ENCODE measurements around the gene MAP7.

The MAP7 gene

GRCh38 chr6:136411453-136412354 is 138.5 kb downstream of the MAP7 start:
- no peak overlapping the region for H3K4me3 ChIP-seq (ENCODE audit: low read length)
- no peaks in the 10 kb centered on the region for H3K9me3 ChIP-seq (ENCODE audit: control insufficient read depth, insufficient read depth, low read length)
- DNase-seq (ENCODE audit: low read depth, low spot score): no peak
- H3K4me1 ChIP-seq (ENCODE audit: control insufficient read depth, insufficient read depth, low read length): no peaks in the 10 kb centered on the region
- no CpG with 5 or more reads among the region's 17 CpGs for WGBS (ENCODE audit: insufficient coverage, insufficient read length)
- H3K27me3 ChIP-seq (ENCODE audit: control insufficient read depth, insufficient read depth, low read length): no peaks in the 10 kb centered on the region
- no peak overlapping the region for H3K27ac ChIP-seq (ENCODE audit: low read length)
- H3K36me3 ChIP-seq (ENCODE audit: control insufficient read depth, insufficient read depth, low read length): no peaks in the 10 kb centered on the region

GRCh38 chr6:136411025-136411325 is 139.2 kb downstream of the MAP7 start:
- Histone ChIP-seq H3K4me3 (ENCODE audit: low read length) (no peak overlapping the region), H3K9me3 (ENCODE audit: control insufficient read depth, insufficient read depth, low read length) (no peaks in the 10 kb centered on the region), H3K27ac (ENCODE audit: low read length) (no peak overlapping the region), H3K36me3 (ENCODE audit: control insufficient read depth, insufficient read depth, low read length) (no peaks in the 10 kb centered on the region), H3K4me1 (ENCODE audit: control insufficient read depth, insufficient read depth, low read length) (no peaks in the 10 kb centered on the region), H3K27me3 (ENCODE audit: control insufficient read depth, insufficient read depth, low read length) (no peaks in the 10 kb centered on the region)
- DNase-seq (ENCODE audit: low read depth, low spot score): no peak
- no CpG with 5 or more reads among the region's 1 CpG for WGBS (ENCODE audit: insufficient coverage, insufficient read length)

DNA sequence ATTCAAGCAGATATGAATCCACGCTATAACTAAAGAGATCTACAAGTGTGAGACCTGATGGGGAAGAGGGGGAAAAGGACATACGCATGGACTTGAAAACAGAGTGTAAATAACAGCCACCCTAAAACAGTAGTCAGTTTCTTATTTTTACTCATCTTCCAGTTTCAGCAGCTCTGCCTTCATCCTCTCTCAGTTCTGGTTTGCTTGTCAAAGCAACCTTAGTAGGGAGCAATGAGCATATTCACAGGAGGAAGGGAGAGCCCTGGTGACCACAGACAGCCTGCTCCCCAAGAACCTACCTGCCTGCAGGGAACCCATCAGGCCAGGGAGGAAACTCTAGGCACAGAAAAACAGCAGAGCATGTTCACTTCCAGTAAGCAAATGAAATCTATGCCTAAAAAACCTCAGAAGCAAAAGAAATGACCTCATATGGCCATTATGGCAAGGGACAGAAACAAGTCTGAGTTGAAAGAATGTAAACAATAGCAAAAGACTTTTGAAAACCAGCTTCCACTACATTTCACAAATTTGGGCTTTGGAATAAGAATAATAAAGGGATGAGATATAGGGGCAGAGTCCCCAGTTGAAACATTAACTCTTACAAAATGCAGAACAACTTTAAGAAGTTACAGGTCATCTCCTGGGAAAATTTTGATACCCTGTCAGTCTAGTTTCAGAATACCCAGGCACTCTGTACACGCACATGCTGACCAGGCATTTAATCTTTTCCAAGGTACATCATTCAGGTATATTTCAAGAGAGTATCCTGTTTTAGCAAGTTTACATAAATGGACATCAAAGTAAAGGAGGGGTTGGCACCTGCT is 139.8 kb downstream of the MAP7 start:
- no CpG with 5 or more reads among the region's 3 CpGs for WGBS (ENCODE audit: insufficient coverage, insufficient read length)
- Histone ChIP-seq H3K4me3 (ENCODE audit: low read length) (no peak overlapping the region), H3K27me3 (ENCODE audit: control insufficient read depth, insufficient read depth, low read length) (no peaks in the 10 kb centered on the region), H3K9me3 (ENCODE audit: control insufficient read depth, insufficient read depth, low read length) (no peaks in the 10 kb centered on the region), H3K27ac (ENCODE audit: low read length) (no peak overlapping the region), H3K4me1 (ENCODE audit: control insufficient read depth, insufficient read depth, low read length) (no peaks in the 10 kb centered on the region), H3K36me3 (ENCODE audit: control insufficient read depth, insufficient read depth, low read length) (no peaks in the 10 kb centered on the region)
- no peak for DNase-seq (ENCODE audit: low read depth, low spot score)

DNA sequence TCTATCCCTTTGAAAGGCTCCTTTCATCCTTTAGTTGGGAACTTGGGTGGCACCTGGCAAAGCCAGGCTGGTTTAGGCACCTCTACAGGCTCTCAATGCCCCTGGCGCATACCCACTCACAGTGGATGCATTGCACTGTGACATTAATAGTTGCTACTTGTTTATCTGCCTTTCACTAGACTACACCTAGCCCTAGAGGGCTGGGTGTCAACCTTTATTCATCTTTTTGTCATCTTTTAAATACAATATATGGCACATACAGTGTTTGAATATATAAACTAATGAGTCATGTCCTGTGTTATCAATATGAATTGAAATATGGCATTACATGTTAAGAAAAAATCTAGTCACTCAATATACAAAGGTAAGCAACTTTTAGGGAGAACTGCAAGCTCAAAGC is 140.6 kb downstream of the MAP7 start:
- DNase-seq (ENCODE audit: low read depth, low spot score): no peak
- H3K27ac ChIP-seq (ENCODE audit: low read length): no peak overlapping the region
- H3K9me3 ChIP-seq (ENCODE audit: control insufficient read depth, insufficient read depth, low read length): no peaks in the 10 kb centered on the region
- no CpG with 5 or more reads among the region's 1 CpG for WGBS (ENCODE audit: insufficient coverage, insufficient read length)
- no peak overlapping the region for H3K4me3 ChIP-seq (ENCODE audit: low read length)
- H3K4me1 ChIP-seq (ENCODE audit: control insufficient read depth, insufficient read depth, low read length): no peaks in the 10 kb centered on the region
- H3K36me3 ChIP-seq (ENCODE audit: control insufficient read depth, insufficient read depth, low read length): no peaks in the 10 kb centered on the region
- no peaks in the 10 kb centered on the region for H3K27me3 ChIP-seq (ENCODE audit: control insufficient read depth, insufficient read depth, low read length)

- no peak for DNase-seq (ENCODE audit: low read depth, low spot score)
- 100% methylated on average over 2 of the region's 4 CpGs for WGBS (ENCODE audit: insufficient coverage, insufficient read length)
These were observed 142.0 kb downstream of the MAP7 start for GRCh38 chr6:136408204-136408603.

DNA sequence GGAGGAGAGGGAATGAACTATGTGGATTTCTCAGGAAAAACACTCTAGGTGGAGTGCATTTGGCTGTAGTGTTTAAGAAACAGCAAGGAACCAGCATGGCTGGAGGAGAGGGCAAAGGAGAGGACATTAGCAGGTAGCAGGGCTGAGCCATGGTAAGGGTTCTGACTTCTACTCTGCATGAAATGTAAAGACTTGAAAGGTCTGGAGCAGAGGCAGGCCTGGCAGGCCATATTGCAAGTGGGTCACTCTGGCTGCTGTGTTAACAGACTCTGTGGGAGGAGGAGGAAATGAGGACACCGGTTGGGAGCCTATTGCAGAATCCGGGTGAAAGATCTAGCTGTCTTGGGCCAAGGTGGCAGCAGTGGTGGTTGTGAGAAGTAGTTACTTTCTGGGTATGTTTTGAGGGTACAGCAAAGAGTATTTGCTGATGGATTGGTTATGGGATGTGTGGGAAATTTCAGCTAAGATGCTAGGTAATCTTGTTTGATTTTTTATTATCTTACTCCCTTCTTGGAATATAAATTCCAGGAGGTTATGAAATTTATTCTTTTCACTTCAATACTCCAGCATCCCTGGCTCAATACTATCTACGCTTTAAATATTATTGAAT is 144.7 kb downstream of the MAP7 start:
- H3K9me3 ChIP-seq (ENCODE audit: control insufficient read depth, insufficient read depth, low read length): no peaks in the 10 kb centered on the region
- H3K27me3 ChIP-seq (ENCODE audit: control insufficient read depth, insufficient read depth, low read length): no peaks in the 10 kb centered on the region
- no CpG with 5 or more reads among the region's 3 CpGs for WGBS (ENCODE audit: insufficient coverage, insufficient read length)
- no peak overlapping the region for H3K27ac ChIP-seq (ENCODE audit: low read length)
- DNase-seq (ENCODE audit: low read depth, low spot score): no peak
- no peaks in the 10 kb centered on the region for H3K36me3 ChIP-seq (ENCODE audit: control insufficient read depth, insufficient read depth, low read length)
- no peak overlapping the region for H3K4me3 ChIP-seq (ENCODE audit: low read length)
- no peaks in the 10 kb centered on the region for H3K4me1 ChIP-seq (ENCODE audit: control insufficient read depth, insufficient read depth, low read length)

More at GRCh38 chr6:136408204-136408603, 142.0 kb downstream of the MAP7 start:
- Histone ChIP-seq H3K36me3 (ENCODE audit: control insufficient read depth, insufficient read depth, low read length) (no peaks in the 10 kb centered on the region), H3K27me3 (ENCODE audit: control insufficient read depth, insufficient read depth, low read length) (no peaks in the 10 kb centered on the region), H3K27ac (ENCODE audit: low read length) (no peak overlapping the region), H3K4me3 (ENCODE audit: low read length) (no peak overlapping the region), H3K4me1 (ENCODE audit: control insufficient read depth, insufficient read depth, low read length) (no peaks in the 10 kb centered on the region), H3K9me3 (ENCODE audit: control insufficient read depth, insufficient read depth, low read length) (no peaks in the 10 kb centered on the region)

DNA sequence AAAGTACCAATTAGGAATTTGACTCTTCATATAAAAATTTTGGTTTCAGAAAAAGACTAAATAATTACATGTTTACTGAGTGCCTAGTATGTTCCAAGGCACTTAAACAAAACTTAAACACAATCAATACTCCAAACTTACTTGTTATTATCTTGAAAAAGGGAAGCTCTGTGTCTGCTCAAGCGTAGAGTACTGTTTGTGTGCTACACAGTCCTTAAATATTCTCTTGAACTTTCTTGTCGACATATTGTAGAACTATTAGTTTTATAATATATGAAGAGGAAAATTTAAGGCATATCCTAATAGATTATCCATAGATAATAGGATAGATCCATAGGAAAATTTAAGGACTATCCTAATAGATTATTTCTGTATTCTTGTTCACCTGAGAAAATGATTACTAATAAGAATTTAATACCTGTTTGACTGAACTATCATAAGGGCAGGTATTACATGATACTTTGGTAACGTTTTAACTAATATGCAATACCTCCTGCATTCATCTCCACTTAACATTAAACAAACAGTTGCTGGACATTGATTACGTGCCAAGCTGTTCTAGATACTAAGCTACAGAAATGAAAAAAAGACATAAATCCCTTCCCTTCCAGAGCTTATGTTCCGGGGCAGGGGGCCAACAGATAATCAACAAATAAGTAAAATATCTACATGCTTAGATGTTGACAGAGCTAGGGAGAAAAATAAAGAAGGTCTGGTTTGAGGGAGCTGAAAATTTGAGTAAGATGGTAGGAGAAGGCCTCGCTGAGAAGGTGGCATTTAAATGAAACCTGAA is 145.4 kb downstream of the MAP7 start:
- Histone ChIP-seq H3K4me1 (ENCODE audit: control insufficient read depth, insufficient read depth, low read length) (no peaks in the 10 kb centered on the region), H3K27me3 (ENCODE audit: control insufficient read depth, insufficient read depth, low read length) (no peaks in the 10 kb centered on the region), H3K4me3 (ENCODE audit: low read length) (no peak overlapping the region), H3K9me3 (ENCODE audit: control insufficient read depth, insufficient read depth, low read length) (no peaks in the 10 kb centered on the region), H3K27ac (ENCODE audit: low read length) (no peak overlapping the region), H3K36me3 (ENCODE audit: control insufficient read depth, insufficient read depth, low read length) (no peaks in the 10 kb centered on the region)
- WGBS (ENCODE audit: insufficient coverage, insufficient read length): no CpG with 5 or more reads among the region's 6 CpGs
- no peak for DNase-seq (ENCODE audit: low read depth, low spot score)

DNA sequence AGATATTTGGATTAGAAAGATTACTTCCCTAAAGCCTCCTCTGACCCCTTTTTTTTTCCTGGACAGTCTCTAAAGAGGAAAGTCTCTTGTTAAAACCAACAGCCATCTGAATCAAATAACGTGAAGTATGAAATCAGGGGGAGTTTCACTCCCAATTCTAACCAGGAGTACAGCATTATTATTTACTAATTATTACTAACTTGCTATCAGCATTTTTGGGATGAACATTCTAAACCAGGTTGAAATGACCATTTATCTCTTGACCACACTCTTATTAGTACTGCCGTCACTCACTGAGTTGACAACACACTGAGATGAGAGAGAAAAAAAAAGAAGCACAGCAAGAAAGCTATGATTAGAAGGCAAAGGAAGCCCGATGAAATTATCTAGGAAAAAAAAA is 146.2 kb downstream of the MAP7 start:
- no peak for DNase-seq (ENCODE audit: low read depth, low spot score)
- Histone ChIP-seq H3K4me1 (ENCODE audit: control insufficient read depth, insufficient read depth, low read length) (no peaks in the 10 kb centered on the region), H3K27ac (ENCODE audit: low read length) (no peak overlapping the region), H3K27me3 (ENCODE audit: control insufficient read depth, insufficient read depth, low read length) (no peaks in the 10 kb centered on the region), H3K9me3 (ENCODE audit: control insufficient read depth, insufficient read depth, low read length) (no peaks in the 10 kb centered on the region), H3K4me3 (ENCODE audit: low read length) (no peak overlapping the region), H3K36me3 (ENCODE audit: control insufficient read depth, insufficient read depth, low read length) (no peaks in the 10 kb centered on the region)
- no CpG with 5 or more reads among the region's 3 CpGs for WGBS (ENCODE audit: insufficient coverage, insufficient read length)

- no peak overlapping the region for H3K27ac ChIP-seq (ENCODE audit: low read length)
- H3K27me3 ChIP-seq (ENCODE audit: control insufficient read depth, insufficient read depth, low read length): no peaks in the 10 kb centered on the region
- no peaks in the 10 kb centered on the region for H3K9me3 ChIP-seq (ENCODE audit: control insufficient read depth, insufficient read depth, low read length)
- no peak for DNase-seq (ENCODE audit: low read depth, low spot score)
- H3K4me3 ChIP-seq (ENCODE audit: low read length): no peak overlapping the region
- H3K36me3 ChIP-seq (ENCODE audit: control insufficient read depth, insufficient read depth, low read length): no peaks in the 10 kb centered on the region
- WGBS (ENCODE audit: insufficient coverage, insufficient read length): no CpG with 5 or more reads among the region's 6 CpGs
- no peaks in the 10 kb centered on the region for H3K4me1 ChIP-seq (ENCODE audit: control insufficient read depth, insufficient read depth, low read length)
These were observed 146.9 kb downstream of the MAP7 start for GRCh38 chr6:136403110-136403980.

Measured in iPS DF 6.9 (cell line).